GF-D8 (cell line): Measurements from ENCODE around the gene B4GAT1.
"Not testable (repeated sequence)": the region's sequence is repeated elsewhere in the genome, so short reads cannot be mapped to it uniquely, and the experiment has no call there.

Experiments
- DNase-seq: peaks from one replicate; lab custom pipeline; 2025; lab: John Stamatoyannopoulos, UW

The B4GAT1 gene

GRCh38 chr11:66347425-66348276 is at the start of gene B4GAT1:
TSS of gene B4GAT1 (minus strand) at chr11:66347629. CDS start at chr11:66347545, 84 bp downstream.
- DNase-seq, result peak; percentile 42

GRCh38 chr11:66393954-66394353 is 46.5 kb upstream of the B4GAT1 start:
- no peak for DNase-seq

GRCh38 chr11:66391322-66391721 is 43.9 kb upstream of the B4GAT1 start:
- DNase-seq, result no peak

- DNase-seq, result peak; percentile 23
Observed at GRCh38 chr11:66388780-66389386, 41.5 kb upstream of the B4GAT1 start.

- DNase-seq, result peak; percentile 40
Observed at GRCh38 chr11:66386171-66387069, 39.0 kb upstream of the B4GAT1 start.

GRCh38 chr11:66384316-66384715 is 36.9 kb upstream of the B4GAT1 start:
- DNase-seq, result not testable (repeated sequence)

GRCh38 chr11:66380264-66380663 is 32.8 kb upstream of the B4GAT1 start:
- DNase-seq, result not testable (repeated sequence)

GRCh38 chr11:66373690-66374287 is 26.4 kb upstream of the B4GAT1 start:
- DNase-seq, result not testable (repeated sequence)

- DNase-seq, result no peak
Observed at GRCh38 chr11:66373265-66373664, 25.8 kb upstream of the B4GAT1 start.

- peak; percentile 44 for DNase-seq
Observed at GRCh38 chr11:66371627-66372415, 24.4 kb upstream of the B4GAT1 start, which contains the start of gene SLC29A2. TSS of gene SLC29A2 (minus strand) at chr11:66371760. CDS start at chr11:66371591, 169 bp downstream.

- no peak for DNase-seq
Observed at GRCh38 chr11:66369073-66369894, 21.9 kb upstream of the B4GAT1 start.

GRCh38 chr11:66368484-66368883 is 21.1 kb upstream of the B4GAT1 start:
- no peak for DNase-seq

- no peak for DNase-seq
Observed at GRCh38 chr11:66367561-66368312, 20.3 kb upstream of the B4GAT1 start.

GRCh38 chr11:66366844-66367477 is 19.5 kb upstream of the B4GAT1 start:
- no peak for DNase-seq

- DNase-seq, result no peak
Observed at GRCh38 chr11:66365711-66366619, 18.5 kb upstream of the B4GAT1 start.

GRCh38 chr11:66365166-66365565 is 17.7 kb upstream of the B4GAT1 start:
- no peak for DNase-seq

- DNase-seq, result no peak
Observed at GRCh38 chr11:66363805-66364535, 16.5 kb upstream of the B4GAT1 start.
